ENCODE results near the gene CEP170. TPM values are rescaled to one million over a fixed set of nuclear protein-coding genes. Genes with fewer than 3 reads are reported as not detected.

Gene CEP170
- total RNA-seq, 1 experiment from 2014 or later, result 97.7 TPM

- Histone ChIP-seq H2BK20ac (ENCODE audit: low read depth, low read length, poor library complexity, severe bottlenecking) (no peak overlapping the region), H3K9ac (ENCODE audit: extremely low read depth, insufficient read length, low read length) (no peak overlapping the region), H2BK12ac (ENCODE audit: insufficient read length, low read depth, low read length) (no peak overlapping the region), H3K27me3 (ENCODE audit: insufficient read depth, low read length) (no peaks in the 10 kb centered on the region), H2AFZ (ENCODE audit: low read length) (no peak overlapping the region), H3K4ac (ENCODE audit: low read depth, low read length) (no peak overlapping the region), H3K56ac (ENCODE audit: insufficient read length, low read depth, low read length) (no peak overlapping the region), H2BK120ac (ENCODE audit: low read depth, low read length, poor library complexity, severe bottlenecking) (no peak overlapping the region), H4K91ac (ENCODE audit: insufficient read length, low read depth, low read length) (no peak overlapping the region), H2AK5ac (ENCODE audit: insufficient read length, low read length) (no peak overlapping the region), H3K14ac (ENCODE audit: insufficient read depth, low read length) (no peak overlapping the region), H3K27ac (ENCODE audit: insufficient read length, low read depth, low read length) (no peak overlapping the region), H2BK15ac (ENCODE audit: low read depth, low read length) (no peak overlapping the region), H4K20me1 (ENCODE audit: control insufficient read depth, insufficient read depth, insufficient read length) (no peaks in the 10 kb centered on the region), H4K5ac (ENCODE audit: insufficient read length, low read depth, low read length) (no peak overlapping the region), H3K23ac (ENCODE audit: insufficient read length, low read depth, low read length) (no peak overlapping the region), H3K4me2 (ENCODE audit: insufficient read depth, insufficient read length, low read length) (no peak overlapping the region), H2BK5ac (ENCODE audit: insufficient read length, low read length) (no peak overlapping the region), H3K9me3 (ENCODE audit: control insufficient read depth, low read depth, low read length) (no peaks in the 10 kb centered on the region), H3K4me1 (ENCODE audit: insufficient read depth, low read length) (no peaks in the 10 kb centered on the region), H3K18ac (ENCODE audit: insufficient read length, low read depth, low read length) (no peak overlapping the region), H3K79me2 (ENCODE audit: insufficient read depth, low read length) (no peaks in the 10 kb centered on the region), H4K8ac (replicated peaks; ENCODE audit: insufficient read length, low read depth, low read length) (no peak overlapping the region), H3T11ph (ENCODE audit: low read length) (no peak overlapping the region), H3K79me1 (ENCODE audit: insufficient read depth, low read depth, low read length, poor library complexity, severe bottlenecking) (no peaks in the 10 kb centered on the region), H3K23me2 (ENCODE audit: insufficient read length, low read depth, low read length, poor library complexity, severe bottlenecking) (no peaks in the 10 kb centered on the region)
- Mint-ChIP-seq H3K27me3 (ENCODE audit: low read depth) (no peaks in the 10 kb centered on the region), H3K4me1 (peaks cover 8 to 13% of the 10 kb centered on the region in 2 experiments), H3K4me3 (no peak overlapping the region), H3K27ac (peak overlapping the region in 2 of 3 experiments; percentile 66 to 80; a peak in 3 of 7 replicates), H3K9me3 (no peaks in the 10 kb centered on the region; a peak in 1 of 5 replicates), H3K36me3 (ENCODE audit: insufficient read depth in 1 of 3, low read depth in 3 of 3) (peaks cover 44 to 64% (median 56%) of the 10 kb centered on the region in 3 experiments)
- DNase-seq, result no peak
- TF ChIP-seq CTCF (conservative IDR thresholded peaks at IDR 0.05), result no peak
Observed at GRCh38 chr1:243218059-243218458, 37.0 kb downstream of the CEP170 start.
